Measurements from ENCODE around the gene ISL2. TPM values are rescaled to one million over a fixed set of nuclear protein-coding genes. Genes with fewer than 3 reads are reported as not detected.
A peak's percentile ranks its signal among the peaks of the same experiment; 100 is the strongest.

ISL2 gene
- total RNA-seq, 6 experiments from 2014 or later: 3.7 to 6.6 (median 5.0) TPM

GRCh38 chr15:76334438-76335306 lies 1.9 kb upstream of the ISL2 start:
- TF ChIP-seq CTCF (IDR thresholded peaks at IDR 0.05): no peak
- H3K27me3 Mint-ChIP-seq (ENCODE audit: insufficient read depth): peaks cover 2% of the 10 kb centered on the region; the same call in 1 of the 2 replicates
- no peak overlapping the region for H3K4me3 Mint-ChIP-seq
- peaks cover 4% of the 10 kb centered on the region; the same call in 1 of the 2 replicates for H3K36me3 Mint-ChIP-seq (ENCODE audit: low read depth)
- H3K27ac Mint-ChIP-seq: peak overlapping the region; percentile 94; the same call in 1 of the 2 replicates
- no peak for DNase-seq
- H3K4me1 Mint-ChIP-seq (ENCODE audit: low read depth): peaks cover 37% of the 10 kb centered on the region
- H3K9me3 Mint-ChIP-seq: no peaks in the 10 kb centered on the region

GRCh38 chr15:76335307-76336253 lies 993 bp upstream of the ISL2 start:
- Mint-ChIP-seq H3K27me3 (ENCODE audit: insufficient read depth) (peaks cover 5% of the 10 kb centered on the region; the same call in 1 of the 2 replicates), H3K4me3 (peak overlapping the region; percentile 97), H3K4me1 (ENCODE audit: low read depth) (peaks cover 38% of the 10 kb centered on the region), H3K36me3 (ENCODE audit: low read depth) (peaks cover 12% of the 10 kb centered on the region), H3K9me3 (no peaks in the 10 kb centered on the region), H3K27ac (peak overlapping the region; percentile 94)
- DNase-seq: no peak
- no peak for TF ChIP-seq CTCF (IDR thresholded peaks at IDR 0.05)

- peak overlapping the region; percentile 94 for H3K27ac Mint-ChIP-seq
Observed at GRCh38 chr15:76337059-76337695, 604 bp downstream of the ISL2 start.

GRCh38 chr15:76337696-76338485 lies 1.3 kb downstream of the ISL2 start:
- Mint-ChIP-seq H3K36me3 (ENCODE audit: low read depth) (peaks cover 21% of the 10 kb centered on the region), H3K27me3 (ENCODE audit: insufficient read depth) (peaks cover 5% of the 10 kb centered on the region; the same call in 1 of the 2 replicates), H3K9me3 (no peaks in the 10 kb centered on the region), H3K4me1 (ENCODE audit: low read depth) (peaks cover 38% of the 10 kb centered on the region), H3K4me3 (peak overlapping the region; percentile 97), H3K27ac (peak overlapping the region; percentile 94)
- no peak for DNase-seq
- peak; percentile 17; the same call in 1 of the 2 replicates for TF ChIP-seq CTCF (IDR thresholded peaks at IDR 0.05)

More at GRCh38 chr15:76337059-76337695, 604 bp downstream of the ISL2 start:
- Mint-ChIP-seq H3K4me1 (ENCODE audit: low read depth) (peaks cover 38% of the 10 kb centered on the region), H3K9me3 (no peaks in the 10 kb centered on the region), H3K36me3 (ENCODE audit: low read depth) (peaks cover 20% of the 10 kb centered on the region), H3K4me3 (peak overlapping the region; percentile 97), H3K27me3 (ENCODE audit: insufficient read depth) (peaks cover 5% of the 10 kb centered on the region; the same call in 1 of the 2 replicates)
- no peak for TF ChIP-seq CTCF (IDR thresholded peaks at IDR 0.05)
- DNase-seq: peak; percentile 58
